IMR-90 (cell line): ENCODE results near the gene URB1. TPM values are rescaled to one million over a fixed set of nuclear protein-coding genes. Genes with fewer than 3 reads are reported as not detected.
"Not testable (repeated sequence)": the region's sequence is repeated elsewhere in the genome, so short reads cannot be mapped to it uniquely, and the experiment has no call there.

ENCODE experiments used
- ATAC-seq: fragments of 200-7000 bp; cut with Tn5 transposase; 2 replicates; pipeline ENCODE4 v1.9.1; 2020; ENCODE audit warnings: low read depth, mild to moderate bottlenecking, moderate library complexity
- BruUV-seq: library from RNA; stranded (reverse); fragments of 400-500 nt; replicated peaks from 2 replicates; lab custom pipeline; 2021; lab: Mats Ljungman, UMichigan
- CTCF ChIA-PET: fragments of 300-600 bp; formaldehyde crosslinking; extraction: SDS; loops from one replicate; lab custom pipeline; 2021; ENCODE audit warnings: antibody characterized with exemption; lab: Yijun Ruan, JAX
- POLR2A ChIA-PET: fragments of 300-600 bp; sonication (Branson Sonifier 250); formaldehyde crosslinking; loops from one replicate; lab custom pipeline; 2022; ENCODE audit warnings: antibody characterized with exemption; ENCODE audit not compliant: unreplicated experiment; lab: Charles Lee
- DNase-seq: peaks from one replicate; pipeline ENCODE4 v3.0.0; 2013
- H2AFZ ChIP-seq: replicated peaks from 2 replicates; pipeline ENCODE3; 2013; ENCODE audit warnings: low read length, mild to moderate bottlenecking; ENCODE audit not compliant: poor library complexity
- H2AK5ac ChIP-seq: 2 replicates; pipeline ENCODE4 v1.6.1; 2013; ENCODE audit warnings: low read depth, low read length, inconsistent platforms
- H2AK9ac ChIP-seq: replicated peaks from 2 replicates; pipeline ENCODE3; 2013; ENCODE audit warnings: mild to moderate bottlenecking, low read depth, low read length, moderate library complexity; ENCODE audit not compliant: poor library complexity
- H2BK120ac ChIP-seq: 2 replicates; pipeline ENCODE4 v1.6.1; 2013; ENCODE audit warnings: low read depth, low read length, inconsistent platforms
- H2BK15ac ChIP-seq: 3 replicates; pipeline ENCODE4 v1.6.1; 2013; ENCODE audit warnings: low read depth, low read length, inconsistent platforms
- H2BK20ac ChIP-seq: 2 replicates; pipeline ENCODE4 v1.6.1; 2013; ENCODE audit warnings: low read depth, mild to moderate bottlenecking, inconsistent platforms, low read length, moderate library complexity
- H2BK5ac ChIP-seq: 2 replicates; pipeline ENCODE4 v1.6.1; 2013; ENCODE audit warnings: mild to moderate bottlenecking, low read depth, low read length, inconsistent platforms; ENCODE audit not compliant: poor library complexity, severe bottlenecking
- H3K14ac ChIP-seq: replicated peaks from 2 replicates; pipeline ENCODE4 v1.6.1; 2013; ENCODE audit warnings: low read depth, low read length, inconsistent platforms
- H3K18ac ChIP-seq: 2 replicates; pipeline ENCODE4 v1.6.1; 2013; ENCODE audit warnings: low read depth, low read length, control low read depth
- H3K23ac ChIP-seq: 2 replicates; pipeline ENCODE4 v1.6.1; 2013; ENCODE audit warnings: low read depth, low read length, inconsistent platforms
- H3K27ac ChIP-seq: 2 replicates; pipeline ENCODE4 v1.5.1; 2013; ENCODE audit warnings: mild to moderate bottlenecking, control low read depth, low read length; ENCODE audit not compliant: insufficient read depth
- H3K27me3 ChIP-seq: 2 replicates; pipeline ENCODE4 v1.6.1; 2013; ENCODE audit warnings: low read length; ENCODE audit not compliant: control insufficient read depth, insufficient read depth
- H3K36me3 ChIP-seq: 2 replicates; pipeline ENCODE4 v1.6.1; 2013; ENCODE audit warnings: low read length, mixed read lengths; ENCODE audit not compliant: control insufficient read depth, insufficient read depth
- H3K4ac ChIP-seq: 2 replicates; pipeline ENCODE4 v1.6.1; 2013; ENCODE audit warnings: low read depth, low read length, inconsistent platforms
- H3K4me1 ChIP-seq: 2 replicates; pipeline ENCODE4 v1.6.1; 2013; ENCODE audit warnings: low read length, mixed read lengths; ENCODE audit not compliant: control insufficient read depth, insufficient read depth
- H3K4me2 ChIP-seq: 2 replicates; pipeline ENCODE4 v1.6.1; 2013; ENCODE audit warnings: low read depth, mild to moderate bottlenecking, control low read depth, low read length, moderate library complexity
- H3K4me3 ChIP-seq: 2 replicates; pipeline ENCODE4 v1.5.1; 2013; ENCODE audit warnings: low read depth, mild to moderate bottlenecking, control low read depth, low read length, moderate library complexity; ENCODE audit not compliant: insufficient read depth
- H3K56ac ChIP-seq: 2 replicates; pipeline ENCODE4 v1.6.1; 2013; ENCODE audit warnings: low read length, inconsistent platforms; ENCODE audit not compliant: insufficient read depth; ENCODE audit errors: extremely low read depth
- H3K79me1 ChIP-seq, 2 experiments: 2 replicates each; pipeline ENCODE4 v1.6.1; 2013; ENCODE audit warnings: low read length in 2 of 2, inconsistent platforms in 1 of 2, low read depth in 1 of 2
- H3K9ac ChIP-seq: 2 replicates; pipeline ENCODE4 v1.6.1; 2013; ENCODE audit warnings: low read depth, low read length, control low read depth
- H3K9me1 ChIP-seq: 2 replicates; pipeline ENCODE4 v1.6.1; 2013; ENCODE audit warnings: low read length, inconsistent platforms; ENCODE audit not compliant: insufficient read depth
- H3K9me3 ChIP-seq: 2 replicates; pipeline ENCODE4 v1.6.1; 2013; ENCODE audit warnings: low read length; ENCODE audit not compliant: control insufficient read depth, insufficient read depth
- H4K20me1 ChIP-seq: 2 replicates; pipeline ENCODE4 v1.6.1; 2013; ENCODE audit warnings: low read length, inconsistent platforms; ENCODE audit not compliant: insufficient read depth
- H4K5ac ChIP-seq: 2 replicates; pipeline ENCODE4 v1.6.1; 2013; ENCODE audit warnings: mild to moderate bottlenecking, low read depth, low read length, control low read depth
- H4K8ac ChIP-seq, 2 experiments: 2 replicates each; pipeline ENCODE4 v1.6.1; 2013; ENCODE audit warnings: low read depth in 2 of 2, low read length in 2 of 2, control low read depth in 1 of 2, inconsistent platforms in 1 of 2
- H4K91ac ChIP-seq: 2 replicates; pipeline ENCODE4 v1.6.1; 2013; ENCODE audit warnings: low read depth, low read length, inconsistent platforms; ENCODE audit not compliant: insufficient read depth
- WGBS, 2 experiments: methylation state at CpG; one replicate each; pipeline versions ENCODE4 v1.1.5 to v1.1.7; 2013; ENCODE audit warnings: missing lambda C conversion rate in 2 of 2; ENCODE audit not compliant: insufficient read length in 1 of 2; ENCODE audit errors: extremely low coverage in 2 of 2; 5-methylcytosine and 5-hydroxymethylcytosine counted together
- dilution Hi-C: fragments of 300-500 bp; cut with HindIII; formaldehyde crosslinking; loops from one replicate; pipeline ENCODE4 v1.14.3; 2018; ENCODE audit warnings: low sequenced_read_pairs; ENCODE audit not compliant: unreplicated experiment
- in situ Hi-C: fragments of 300-500 bp; cut with MboI; formaldehyde crosslinking; loops from 3 replicates; pipeline ENCODE4 v1.14.3; 2019; ENCODE audit warnings: low sequenced_read_pairs, inconsistent platforms, mixed read lengths
- intact Hi-C: fragments of 100-400 bp; cut with micrococcal nuclease; formaldehyde crosslinking; loops from 2 replicates; pipeline ENCODE4 v1.10.0; 2022
- polyA plus RNA-seq, 3 experiments: library from polyadenylated mRNA; depleted of rRNA; stranded (reverse); fragments of >200 nt; gene quantifications; 2 replicates each; pipeline ENCODE4 v1.2.3, GENCODE V29; 2012; ENCODE audit warnings: low replicate concordance in 1 of 3
- total RNA-seq: library from RNA; depleted of rRNA; stranded (reverse); fragments of >200 nt; gene quantifications from 2 replicates; pipeline ENCODE4 v1.2.3, GENCODE V29; 2012

The URB1 gene
- total and polyA plus RNA-seq, 2 of the 4 experiments (the other 2 are of a cell fraction), result 9.2 to 12.7 TPM

- ATAC-seq, intact Hi-C loops, H4K8ac ChIP-seq, CTCF ChIA-PET, DNase-seq, H2BK20ac ChIP-seq, H3K9ac ChIP-seq, dilution Hi-C loops, H3K27ac ChIP-seq, POLR2A ChIA-PET, H3K9me1 ChIP-seq, H2BK120ac ChIP-seq, H2AK5ac ChIP-seq, H3K23ac ChIP-seq, H3K4ac ChIP-seq, H4K20me1 ChIP-seq, in situ Hi-C loops, H4K91ac ChIP-seq, H3K14ac ChIP-seq, H3K27me3 ChIP-seq, H3K9me3 ChIP-seq, H2BK5ac ChIP-seq, H2BK15ac ChIP-seq, H3K56ac ChIP-seq, H4K5ac ChIP-seq, H2AFZ ChIP-seq, H3K18ac ChIP-seq, H3K4me3 ChIP-seq, H3K4me2 ChIP-seq, BruUV-seq, H2AK9ac ChIP-seq: not testable (repeated sequence)
- H3K4me1 ChIP-seq, result peaks cover 11% of the 10 kb centered on the region
- no CpG with 5 or more reads among the region's 1 CpG for WGBS, 2 experiments
- H3K79me1 ChIP-seq, result peaks cover 18 to 24% of the 10 kb centered on the region in 2 experiments
- H3K36me3 ChIP-seq, result peaks cover 42% of the 10 kb centered on the region
Observed at GRCh38 chr21:32368961-32369360, 23.9 kb downstream of the URB1 start.
